Measurements from ENCODE around the gene NAT14.
A peak's percentile ranks its signal among the peaks of the same experiment; 100 is the strongest.

NAT14 gene

DNA sequence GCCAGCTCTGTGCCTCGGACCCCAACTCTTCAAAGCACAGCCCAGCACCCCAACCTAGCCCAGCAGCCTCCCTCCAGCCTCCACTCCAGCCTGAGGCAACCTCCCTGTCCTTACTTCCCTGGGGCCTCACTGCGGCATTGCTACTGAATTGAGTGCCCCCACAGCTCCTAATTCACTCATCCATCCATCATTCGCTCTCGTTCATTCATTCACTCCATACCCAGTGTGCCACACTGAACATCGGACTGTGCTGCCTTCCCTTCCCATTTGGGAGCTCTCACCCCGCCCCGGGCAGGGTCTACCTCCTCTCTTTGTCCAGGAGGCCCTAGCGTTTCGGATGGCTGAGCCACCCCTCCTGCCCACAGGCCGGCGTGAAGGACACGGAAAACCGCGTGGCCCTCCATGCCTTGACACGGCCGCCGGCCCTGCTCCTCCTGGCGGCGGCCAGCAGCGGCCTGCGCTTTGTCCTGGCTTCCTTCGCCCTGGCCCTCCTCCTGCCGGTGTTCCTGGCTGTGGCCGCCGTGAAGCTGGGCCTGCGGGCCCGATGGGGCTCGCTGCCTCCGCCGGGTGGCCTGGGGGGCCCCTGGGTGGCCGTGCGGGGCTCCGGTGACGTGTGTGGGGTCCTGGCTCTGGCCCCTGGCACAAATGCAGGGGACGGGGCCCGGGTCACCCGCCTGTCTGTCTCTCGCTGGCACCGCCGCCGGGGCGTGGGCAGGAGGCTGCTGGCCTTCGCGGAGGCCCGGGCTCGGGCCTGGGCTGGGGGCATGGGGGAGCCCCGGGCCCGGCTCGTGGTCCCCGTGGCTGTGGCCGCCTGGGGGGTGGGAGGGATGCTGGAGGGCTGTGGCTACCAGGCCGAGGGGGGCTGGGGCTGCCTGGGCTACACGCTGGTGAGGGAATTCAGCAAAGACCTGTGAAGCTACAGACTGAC lies 1.3 kb downstream of the NAT14 start:
- Mint-ChIP-seq H3K4me3 (peak overlapping the region; percentile 68), H3K36me3 (peaks cover 20% of the 10 kb centered on the region), H3K27ac (peak overlapping the region; percentile 87), H3K4me1 (peaks cover 24% of the 10 kb centered on the region), H3K9me3 (no peaks in the 10 kb centered on the region)
- DNase-seq (ENCODE audit: low spot score in 2 of 2) = no peak
- no peak for ATAC-seq

- Mint-ChIP-seq H3K4me1 (peaks cover 24% of the 10 kb centered on the region), H3K4me3 (peak overlapping the region; percentile 41), H3K9me3 (no peaks in the 10 kb centered on the region), H3K27ac (peak overlapping the region; percentile 83), H3K36me3 (peaks cover 20% of the 10 kb centered on the region)
- DNase-seq (ENCODE audit: low spot score in 2 of 2) = no peak
- peak; percentile 57 for ATAC-seq
These were observed 2.3 kb downstream of the NAT14 start for GRCh38 chr19:55486971-55487923.

DNA sequence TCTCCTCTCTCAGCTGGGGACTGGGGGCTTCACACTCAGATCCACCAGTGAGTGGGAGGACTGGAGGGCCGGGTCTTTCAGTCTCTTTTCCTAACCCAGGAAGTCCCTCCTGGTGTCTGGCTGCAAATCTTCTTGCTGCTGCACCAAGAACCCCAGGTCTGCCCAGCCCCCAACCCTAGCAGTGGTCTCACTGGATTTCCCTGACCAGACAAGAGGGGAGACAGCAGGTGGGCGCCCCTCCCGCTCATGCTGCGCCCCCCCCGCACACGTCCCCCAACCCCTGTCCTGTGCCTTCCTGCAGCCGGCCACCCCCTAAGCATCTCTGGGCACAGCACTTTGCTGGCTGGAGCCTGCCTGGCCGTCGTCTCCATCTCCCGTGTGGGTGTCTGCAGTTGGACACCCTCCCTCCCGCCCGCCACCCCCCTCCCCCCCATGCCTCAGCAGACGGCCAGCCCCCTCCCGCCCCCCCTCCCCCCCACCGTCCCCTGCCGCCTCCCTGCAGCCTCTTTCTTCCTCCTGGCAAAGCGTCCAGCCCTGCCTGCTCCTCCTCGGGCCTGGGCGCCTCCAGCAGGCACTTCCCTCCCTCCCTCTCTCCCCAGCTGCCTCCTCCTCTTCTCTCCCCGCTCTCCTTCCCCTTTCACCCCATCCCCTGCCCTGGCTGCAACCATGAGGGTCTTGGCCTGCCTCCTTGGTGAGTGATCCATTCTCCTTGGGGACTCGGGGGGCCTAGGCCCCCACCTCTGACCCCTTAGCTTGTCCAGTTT lies 3.1 kb downstream of the NAT14 start, which contains the start of gene SSC5D:
TSS of gene SSC5D (plus strand) at position 513 of the 764 bp plus-strand sequence. CDS start at position 667, 154 bp downstream.
- H3K27ac Mint-ChIP-seq = peak within 1 kb of the TSS; percentile 83
- H3K4me3 Mint-ChIP-seq = peak within 1 kb of the TSS; percentile 41
- H3K9me3 Mint-ChIP-seq = no peaks in the 10 kb centered on the region
- ATAC-seq = no peak
- H3K36me3 Mint-ChIP-seq = peaks cover 20% of the 10 kb centered on the region
- no peak for DNase-seq (ENCODE audit: low spot score in 2 of 2)
- peaks cover 24% of the 10 kb centered on the region for H3K4me1 Mint-ChIP-seq

GRCh38 chr19:55488986-55489710 lies 4.2 kb downstream of the NAT14 start:
- peaks cover 14% of the 10 kb centered on the region for H3K36me3 Mint-ChIP-seq
- H3K4me1 Mint-ChIP-seq = peaks cover 24% of the 10 kb centered on the region
- no peaks in the 10 kb centered on the region for H3K9me3 Mint-ChIP-seq
- H3K4me3 Mint-ChIP-seq = no peak overlapping the region
- no peak overlapping the region for H3K27ac Mint-ChIP-seq
- no peak for ATAC-seq
- no peak for DNase-seq (ENCODE audit: low spot score in 2 of 2)

GRCh38 chr19:55489711-55490477 lies 4.9 kb downstream of the NAT14 start:
- Mint-ChIP-seq H3K4me1 (peaks cover 24% of the 10 kb centered on the region), H3K36me3 (peaks cover 14% of the 10 kb centered on the region), H3K9me3 (no peaks in the 10 kb centered on the region), H3K4me3 (no peak overlapping the region), H3K27ac (no peak overlapping the region)
- ATAC-seq (no peak), DNase-seq (ENCODE audit: low spot score in 2 of 2) (no peak)

- Mint-ChIP-seq H3K4me3 (no peak overlapping the region), H3K4me1 (peaks cover 19% of the 10 kb centered on the region), H3K27ac (no peak overlapping the region), H3K36me3 (peaks cover 7% of the 10 kb centered on the region), H3K9me3 (no peaks in the 10 kb centered on the region)
- DNase-seq (ENCODE audit: low spot score in 2 of 2) (no peak), ATAC-seq (no peak)
These were observed 5.8 kb downstream of the NAT14 start for GRCh38 chr19:55490478-55491432.

DNA sequence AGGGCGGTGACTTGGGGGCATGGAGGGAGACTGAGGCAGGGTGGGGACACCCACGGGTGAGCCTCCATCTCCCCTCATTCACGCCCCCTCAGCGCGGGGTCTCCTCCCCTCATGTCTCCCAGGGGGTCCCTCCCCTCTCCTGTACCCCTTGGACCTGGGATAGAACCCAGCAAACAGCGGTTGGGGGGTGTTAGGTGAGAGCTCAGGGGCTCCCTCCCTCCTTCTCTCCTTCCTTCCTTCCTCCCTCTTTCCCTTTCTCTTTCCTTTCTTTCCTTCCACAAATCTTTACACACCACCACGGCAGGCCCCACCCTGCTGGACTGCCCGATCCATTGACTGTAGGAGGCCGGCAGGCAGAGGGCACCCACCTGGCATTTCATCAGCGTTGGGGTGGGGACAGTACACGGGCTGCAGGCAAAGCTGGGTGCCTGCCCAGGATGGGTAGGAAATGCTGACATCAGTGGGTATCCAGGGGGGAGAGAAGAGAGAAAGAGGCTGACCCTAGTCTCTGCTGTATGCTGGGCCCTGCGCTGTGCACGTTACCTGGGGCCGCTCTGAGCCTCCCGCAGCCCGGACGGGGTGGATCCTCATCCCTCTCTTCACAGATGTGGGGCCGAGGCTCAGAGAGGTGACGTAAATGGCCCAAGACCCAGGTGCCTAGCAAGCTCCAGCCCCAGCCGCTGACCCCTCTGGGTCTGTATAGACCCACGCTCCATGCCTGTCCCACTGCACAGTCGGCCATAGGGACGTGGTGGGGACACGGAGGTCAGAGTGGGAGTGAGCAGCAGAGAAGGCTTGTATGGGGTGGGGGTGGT lies 6.8 kb downstream of the NAT14 start:
- DNase-seq (ENCODE audit: low spot score in 2 of 2) (no peak), ATAC-seq (no peak)
- no peaks in the 10 kb centered on the region for H3K9me3 Mint-ChIP-seq
- no peak overlapping the region for H3K4me3 Mint-ChIP-seq
- H3K36me3 Mint-ChIP-seq = peaks cover 7% of the 10 kb centered on the region
- H3K27ac Mint-ChIP-seq = no peak overlapping the region
- peaks cover 12% of the 10 kb centered on the region for H3K4me1 Mint-ChIP-seq

- Mint-ChIP-seq H3K9me3 (no peaks in the 10 kb centered on the region), H3K4me1 (peaks cover 6% of the 10 kb centered on the region), H3K4me3 (no peak overlapping the region), H3K36me3 (peaks cover 4% of the 10 kb centered on the region), H3K27ac (no peak overlapping the region)
- no peak for ATAC-seq
- DNase-seq (ENCODE audit: low spot score in 2 of 2) = no peak
These were observed 7.5 kb downstream of the NAT14 start for GRCh38 chr19:55492362-55492944.

- no peak for DNase-seq (ENCODE audit: low spot score in 2 of 2)
- no peaks in the 10 kb centered on the region for H3K36me3 Mint-ChIP-seq
These were observed 8.2 kb downstream of the NAT14 start for GRCh38 chr19:55493052-55493644.

DNA sequence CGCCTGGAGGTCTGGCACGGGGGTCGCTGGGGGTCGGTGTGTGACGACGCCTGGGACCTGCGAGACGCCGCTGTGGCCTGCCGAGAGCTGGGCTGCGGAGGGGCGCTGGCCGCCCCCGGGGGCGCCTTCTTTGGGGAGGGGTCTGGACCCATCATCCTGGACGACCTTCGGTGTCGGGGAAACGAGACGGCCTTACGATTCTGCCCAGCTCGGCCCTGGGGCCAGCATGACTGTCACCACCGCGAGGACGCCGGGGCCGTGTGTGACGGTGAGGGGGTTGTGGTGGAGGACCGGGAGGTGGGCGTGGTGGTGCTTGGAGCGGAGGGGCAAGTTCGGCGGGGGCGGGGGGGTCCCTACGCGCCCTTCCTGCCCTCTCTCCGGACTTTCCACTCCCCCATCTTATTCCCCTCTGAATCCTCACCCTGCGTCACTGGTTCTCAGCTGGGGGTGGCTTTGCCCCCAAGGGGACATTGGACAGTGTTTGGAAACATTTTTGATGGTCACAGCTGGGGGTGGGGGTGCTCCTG lies 8.7 kb downstream of the NAT14 start:
- ATAC-seq (no peak), DNase-seq (ENCODE audit: low spot score in 2 of 2) (no peak)
- Mint-ChIP-seq H3K36me3 (no peaks in the 10 kb centered on the region), H3K4me3 (peak overlapping the region; percentile 31), H3K4me1 (no peaks in the 10 kb centered on the region), H3K9me3 (no peaks in the 10 kb centered on the region), H3K27ac (peak overlapping the region; percentile 32)

More at GRCh38 chr19:55493052-55493644, 8.2 kb downstream of the NAT14 start:
- Mint-ChIP-seq H3K9me3 (no peaks in the 10 kb centered on the region), H3K4me3 (no peak overlapping the region), H3K27ac (no peak overlapping the region), H3K4me1 (no peaks in the 10 kb centered on the region)
- no peak for ATAC-seq

DNA sequence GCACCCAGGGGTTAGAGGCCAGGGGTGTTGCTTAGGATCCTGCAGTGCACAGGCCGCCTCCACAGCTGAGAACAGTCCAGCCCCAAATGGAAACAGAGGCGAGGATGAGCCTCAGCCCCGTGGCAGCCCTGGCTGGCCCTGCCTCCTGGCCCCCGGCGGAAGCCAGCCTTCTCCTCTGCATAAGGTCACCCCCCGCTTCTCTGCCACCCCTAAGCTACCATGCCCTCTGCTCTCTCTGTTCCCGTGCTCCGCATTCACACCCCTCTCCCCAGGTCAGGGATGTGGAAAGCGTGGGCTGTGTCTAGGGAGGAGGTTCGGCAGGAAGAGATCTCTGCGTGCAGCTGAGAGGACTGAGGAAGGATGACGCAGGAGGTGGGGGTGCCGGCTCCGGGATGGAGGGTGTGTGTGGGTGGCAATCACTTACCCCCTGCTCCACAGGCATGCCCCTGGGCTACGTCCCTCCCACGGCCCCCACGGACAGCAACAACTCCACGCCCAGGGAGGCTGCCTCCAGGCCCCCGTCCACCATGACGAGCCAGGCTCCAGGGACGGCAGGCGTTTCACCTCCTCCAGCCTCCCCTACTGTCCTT lies 9.3 kb downstream of the NAT14 start:
- ATAC-seq = peak; percentile 42
- Mint-ChIP-seq H3K4me1 (no peaks in the 10 kb centered on the region), H3K36me3 (no peaks in the 10 kb centered on the region), H3K9me3 (no peaks in the 10 kb centered on the region), H3K27ac (peak overlapping the region; percentile 32), H3K4me3 (peak overlapping the region; percentile 31)
- DNase-seq (ENCODE audit: low spot score in 2 of 2) = no peak
